Activated T-helper 2 cell treated with anti-CD3 and anti-CD28 coated beads, Interferon-gamma antibody, Interleukin-2, Interleukin-4, amounts not matched to agents 10 μg/mL and 5 μg/mL and 100 μg/mL, durations not matched to agents 14 hours and 24 hours and 36 hours (primary cell): ENCODE results near the gene TGFBR3L. TPM values are rescaled to one million over a fixed set of nuclear protein-coding genes. Genes with fewer than 3 reads are reported as not detected.
A peak's percentile ranks its signal among the peaks of the same experiment; 100 is the strongest.

Experiments
- DNase-seq: peaks from one replicate; pipeline ENCODE4 v3.0.0; 2021; ENCODE audit warnings: low spot score
- H3K27ac Mint-ChIP-seq: one replicate; pipeline ENCODE4 v1.8.0; 2021; ENCODE audit warnings: mixed read lengths
- H3K27me3 Mint-ChIP-seq: one replicate; pipeline ENCODE4 v1.8.0; 2021; ENCODE audit warnings: low read depth, mixed read lengths
- H3K36me3 Mint-ChIP-seq: one replicate; pipeline ENCODE4 v1.8.0; 2021; ENCODE audit warnings: low read depth, mixed read lengths
- H3K4me1 Mint-ChIP-seq: one replicate; pipeline ENCODE4 v1.8.0; 2021; ENCODE audit warnings: low read depth, mixed read lengths
- H3K4me3 Mint-ChIP-seq: one replicate; pipeline ENCODE4 v1.8.0; 2021; ENCODE audit warnings: low read depth, mild to moderate bottlenecking, moderate library complexity, mixed read lengths
- H3K9me3 Mint-ChIP-seq: one replicate; pipeline ENCODE4 v1.8.0; 2021; ENCODE audit warnings: mixed read lengths
- intact Hi-C: fragments of 100-400 bp; cut with micrococcal nuclease; formaldehyde crosslinking; loops from one replicate; pipeline ENCODE4 v1.15.1; 2023
- total RNA-seq: library from RNA; stranded (reverse); gene quantifications from 2 replicates; pipeline ENCODE4 v1.2.3, GENCODE V29; 2022

The TGFBR3L gene
- total RNA-seq, 1 donor from 2014 or later = 6.3 TPM

GRCh38 chr19:7933828-7934725, 19.4 kb downstream of the TGFBR3L start:
- no peaks in the 10 kb centered on the region for H3K9me3 Mint-ChIP-seq
- no peaks in the 10 kb centered on the region for H3K27me3 Mint-ChIP-seq
- H3K27ac Mint-ChIP-seq = no peak overlapping the region
- no peak overlapping the region for H3K4me3 Mint-ChIP-seq
- DNase-seq = no peak
- H3K4me1 Mint-ChIP-seq = peaks cover 3% of the 10 kb centered on the region
- peaks cover 44% of the 10 kb centered on the region for H3K36me3 Mint-ChIP-seq
- intact Hi-C loops = no loop called here

GRCh38 chr19:7934766-7935165, 20.1 kb downstream of the TGFBR3L start:
- peaks cover 45% of the 10 kb centered on the region for H3K36me3 Mint-ChIP-seq

GRCh38 chr19:7940841-7941240, 26.2 kb downstream of the TGFBR3L start:
- no peak for DNase-seq
- H3K4me1 Mint-ChIP-seq = peaks cover 15% of the 10 kb centered on the region
- H3K27me3 Mint-ChIP-seq = no peaks in the 10 kb centered on the region
- H3K9me3 Mint-ChIP-seq = no peaks in the 10 kb centered on the region
- peak overlapping the region; percentile 47 for H3K4me3 Mint-ChIP-seq
- H3K27ac Mint-ChIP-seq = peak overlapping the region; percentile 43
- intact Hi-C loops = loop anchor here (10.0 kb wide), 1 partner anchor 314 kb away; no protein-coding TSS in a partner anchor
- H3K36me3 Mint-ChIP-seq = peaks cover 26% of the 10 kb centered on the region

More at GRCh38 chr19:7934766-7935165, 20.1 kb downstream of the TGFBR3L start:
- Mint-ChIP-seq H3K9me3 (no peaks in the 10 kb centered on the region), H3K4me1 (no peaks in the 10 kb centered on the region), H3K27ac (no peak overlapping the region), H3K27me3 (no peaks in the 10 kb centered on the region), H3K4me3 (no peak overlapping the region)
- no peak for DNase-seq
- intact Hi-C loops = no loop called here

GRCh38 chr19:7941895-7942596, 27.4 kb downstream of the TGFBR3L start:
- H3K27ac Mint-ChIP-seq = no peak overlapping the region
- peaks cover 19% of the 10 kb centered on the region for H3K36me3 Mint-ChIP-seq

DNA sequence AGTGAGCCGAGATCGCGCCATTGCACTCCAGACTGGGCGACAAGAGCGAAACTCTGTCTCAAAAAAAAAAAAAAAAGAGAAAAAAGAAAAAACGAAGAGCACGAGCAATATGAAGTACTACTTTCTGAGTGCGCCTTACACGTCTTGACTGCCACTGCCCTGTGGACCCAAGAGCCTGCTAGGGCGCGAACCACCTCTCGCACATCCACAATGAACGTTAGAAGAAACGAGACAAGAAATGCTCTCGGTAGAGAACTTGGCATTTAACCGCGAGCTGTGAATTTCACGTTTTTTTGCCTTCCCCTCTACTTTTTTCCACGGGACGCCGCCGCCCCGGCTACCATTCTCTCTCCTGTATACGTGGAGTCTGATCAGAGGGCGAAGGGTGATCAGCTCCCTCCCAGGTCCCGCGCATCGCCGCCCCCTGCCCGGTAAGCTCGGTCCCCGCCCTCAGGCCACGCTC, 28.4 kb downstream of the TGFBR3L start:
- H3K27ac Mint-ChIP-seq = peak overlapping the region; percentile 93
- no peaks in the 10 kb centered on the region for H3K9me3 Mint-ChIP-seq
- H3K36me3 Mint-ChIP-seq = peaks cover 19% of the 10 kb centered on the region
- DNase-seq = no peak
- intact Hi-C loops = loop anchor here (1.0 to 10.0 kb wide), 3 partner anchors 23 to 312 kb away; partner anchors contain the start of gene SNAPC2
- H3K27me3 Mint-ChIP-seq = no peaks in the 10 kb centered on the region
- peak overlapping the region; percentile 84 for H3K4me3 Mint-ChIP-seq
- peaks cover 15% of the 10 kb centered on the region for H3K4me1 Mint-ChIP-seq

More at GRCh38 chr19:7941895-7942596, 27.4 kb downstream of the TGFBR3L start:
- intact Hi-C loops = loop anchor here (10.0 kb wide), 1 partner anchor 313 kb away; no protein-coding TSS in a partner anchor
- DNase-seq = no peak
- Mint-ChIP-seq H3K27me3 (no peaks in the 10 kb centered on the region), H3K4me1 (peaks cover 15% of the 10 kb centered on the region), H3K9me3 (no peaks in the 10 kb centered on the region), H3K4me3 (peak overlapping the region; percentile 84)

DNA sequence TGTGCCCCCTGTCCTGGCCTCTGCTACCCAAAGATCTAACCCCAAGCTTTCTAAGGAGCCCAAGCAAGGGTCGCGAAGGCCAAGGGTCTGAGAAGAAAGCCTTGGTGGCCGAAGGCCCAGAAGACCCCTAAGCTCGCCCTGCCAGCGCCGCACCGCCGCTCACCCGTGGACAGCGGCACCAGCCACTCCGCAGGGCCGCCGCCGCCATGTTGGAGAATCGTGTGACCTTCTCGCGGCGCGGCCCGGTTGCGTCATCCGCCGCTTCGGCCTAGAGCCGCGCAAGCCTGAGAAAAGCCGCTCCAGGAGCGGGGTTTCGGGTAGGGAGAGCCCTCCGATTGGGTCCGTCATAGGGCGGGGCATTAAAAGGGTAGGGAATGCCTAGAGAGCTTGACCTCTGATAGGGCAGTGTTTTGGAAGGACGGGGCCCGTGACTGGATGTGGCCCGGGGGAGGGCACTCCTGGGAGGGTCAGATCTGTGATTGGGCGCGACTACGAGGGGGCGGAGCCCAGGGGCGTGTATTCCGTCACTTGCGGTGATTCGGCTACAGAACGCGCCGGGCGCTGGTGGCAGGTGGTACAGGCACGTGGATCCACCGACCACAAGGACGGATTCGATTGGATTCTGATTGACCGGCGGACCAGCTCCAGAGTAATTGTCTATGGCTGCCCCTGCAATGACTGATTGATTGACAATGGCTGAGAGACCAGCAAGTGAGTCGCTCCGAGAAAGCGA, 29.0 kb downstream of the TGFBR3L start, which contains the start of gene TIMM44:
Gene TIMM44 (minus strand): TSS at position 223 of the 733 bp plus-strand sequence. CDS start 15 bp downstream, at position 208.
- Mint-ChIP-seq H3K27ac (peak within 1 kb of the TSS; percentile 93), H3K36me3 (peaks cover 19% of the 10 kb centered on the region), H3K27me3 (no peaks in the 10 kb centered on the region), H3K9me3 (no peaks in the 10 kb centered on the region), H3K4me1 (peaks cover 15% of the 10 kb centered on the region), H3K4me3 (peak within 1 kb of the TSS; percentile 84)
- intact Hi-C loops = loop anchor here (1.0 to 10.0 kb wide), 3 partner anchors 23 to 311 kb away; partner anchors contain the start of gene SNAPC2
- DNase-seq = peak; percentile 99

GRCh38 chr19:7944177-7944761, 29.6 kb downstream of the TGFBR3L start:
- Mint-ChIP-seq H3K36me3 (peaks cover 14% of the 10 kb centered on the region), H3K9me3 (no peaks in the 10 kb centered on the region), H3K4me3 (peak overlapping the region; percentile 84), H3K27ac (peak overlapping the region; percentile 93), H3K27me3 (no peaks in the 10 kb centered on the region), H3K4me1 (peaks cover 15% of the 10 kb centered on the region)
- peak; percentile 79 for DNase-seq
- intact Hi-C loops = loop anchor here (10.0 kb wide), 1 partner anchor 311 kb away; no protein-coding TSS in a partner anchor

GRCh38 chr19:7947939-7948338, 33.3 kb downstream of the TGFBR3L start:
- Mint-ChIP-seq H3K36me3 (no peaks in the 10 kb centered on the region), H3K4me1 (peaks cover 6% of the 10 kb centered on the region), H3K27ac (no peak overlapping the region), H3K4me3 (no peak overlapping the region), H3K27me3 (no peaks in the 10 kb centered on the region), H3K9me3 (no peaks in the 10 kb centered on the region)
- DNase-seq = no peak
- intact Hi-C loops = loop anchor here (10.0 kb wide), 1 partner anchor 307 kb away; no protein-coding TSS in a partner anchor

DNA sequence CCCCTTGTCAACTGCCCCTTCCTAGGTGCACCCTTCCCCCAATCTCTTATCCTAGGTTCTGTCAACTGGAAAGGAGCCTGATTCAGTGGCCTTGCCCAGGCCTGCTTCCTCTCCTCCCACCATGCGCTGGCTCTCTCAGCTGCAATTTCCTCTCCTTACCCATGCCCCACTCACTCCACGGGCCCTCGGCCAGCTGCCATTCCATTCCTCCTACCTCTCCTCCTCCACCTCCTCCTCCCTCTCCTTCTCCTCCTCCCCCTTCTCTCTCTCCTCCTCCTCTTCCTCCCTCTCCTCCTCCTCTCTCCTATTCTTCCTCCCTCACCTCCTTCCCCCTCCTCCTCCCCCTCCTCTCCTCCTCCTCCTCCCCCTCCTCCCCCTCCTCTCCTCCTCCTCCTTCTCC, 38.4 kb downstream of the TGFBR3L start:
- intact Hi-C loops = no loop called here
- no peaks in the 10 kb centered on the region for H3K9me3 Mint-ChIP-seq
- H3K4me3 Mint-ChIP-seq = no peak overlapping the region
- H3K27me3 Mint-ChIP-seq = no peaks in the 10 kb centered on the region
- no peaks in the 10 kb centered on the region for H3K4me1 Mint-ChIP-seq
- no peak for DNase-seq
- H3K36me3 Mint-ChIP-seq = peaks cover 9% of the 10 kb centered on the region
- no peak overlapping the region for H3K27ac Mint-ChIP-seq

DNA sequence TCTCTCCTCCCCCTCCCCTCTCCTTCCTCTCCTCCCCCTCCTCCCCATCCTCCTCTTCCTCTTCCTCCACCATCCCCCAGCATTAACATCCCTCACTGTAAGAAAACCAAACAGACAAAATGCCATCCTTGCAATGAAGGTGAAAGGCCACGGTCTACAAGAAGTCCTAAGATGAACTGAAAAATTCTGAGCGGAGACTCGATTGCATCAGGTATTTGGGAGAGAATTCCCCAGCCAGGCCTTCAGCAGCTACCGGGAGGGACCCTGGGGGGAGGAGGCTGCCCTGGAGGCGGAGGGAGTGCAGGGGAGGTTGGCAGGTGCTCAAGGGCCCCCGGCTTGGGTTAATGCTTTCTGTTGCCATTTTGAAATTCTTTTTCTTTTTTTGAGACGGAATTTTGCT, 38.9 kb downstream of the TGFBR3L start:
- no peaks in the 10 kb centered on the region for H3K9me3 Mint-ChIP-seq
- H3K4me1 Mint-ChIP-seq = no peaks in the 10 kb centered on the region
- intact Hi-C loops = no loop called here
- no peak overlapping the region for H3K27ac Mint-ChIP-seq
- H3K36me3 Mint-ChIP-seq = peaks cover 9% of the 10 kb centered on the region
- H3K4me3 Mint-ChIP-seq = no peak overlapping the region
- H3K27me3 Mint-ChIP-seq = no peaks in the 10 kb centered on the region
- DNase-seq = no peak

DNA sequence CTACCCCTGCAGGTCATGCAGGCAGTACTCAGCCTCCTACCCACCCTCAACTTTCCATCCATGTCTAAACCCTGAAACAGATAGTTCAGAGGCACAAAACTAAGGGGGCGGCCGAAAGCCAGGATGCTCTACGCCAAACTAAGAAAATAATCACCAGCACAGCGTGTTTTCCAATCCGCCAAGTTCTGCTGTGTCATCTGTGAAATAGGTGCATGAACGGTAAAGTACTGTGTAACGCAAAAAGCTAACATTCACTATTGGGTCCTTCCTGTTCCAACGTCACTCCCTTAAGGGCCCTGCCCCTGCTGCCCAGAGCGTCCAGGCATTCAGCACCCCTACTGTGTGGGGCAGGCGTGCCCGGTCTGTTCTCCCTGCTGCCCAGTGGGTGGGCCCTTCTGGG, 41.1 kb downstream of the TGFBR3L start:
- H3K27ac Mint-ChIP-seq = no peak overlapping the region
- H3K27me3 Mint-ChIP-seq = no peaks in the 10 kb centered on the region
- intact Hi-C loops = no loop called here
- peaks cover 14% of the 10 kb centered on the region for H3K36me3 Mint-ChIP-seq
- H3K9me3 Mint-ChIP-seq = no peaks in the 10 kb centered on the region
- no peak overlapping the region for H3K4me3 Mint-ChIP-seq
- no peak for DNase-seq
- no peaks in the 10 kb centered on the region for H3K4me1 Mint-ChIP-seq

DNA sequence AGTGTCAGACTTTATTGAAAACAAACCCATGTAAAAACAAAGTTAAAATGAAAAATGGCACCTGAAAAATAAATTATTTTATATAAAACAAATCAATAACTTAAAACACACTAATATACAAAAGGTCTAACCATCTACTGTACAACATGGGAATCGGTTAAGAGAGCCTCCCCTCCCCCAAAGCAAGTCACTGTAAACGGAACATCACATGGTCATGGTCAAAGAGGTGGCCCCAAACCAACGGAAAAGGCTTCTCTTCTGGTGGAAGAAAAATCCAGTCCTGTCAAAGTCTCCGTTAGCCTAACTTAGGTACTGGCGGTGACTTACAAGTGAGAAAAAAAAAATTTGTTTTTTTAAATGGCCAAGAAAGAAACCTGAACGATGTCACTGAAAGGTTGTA, 44.6 kb downstream of the TGFBR3L start:
- Mint-ChIP-seq H3K4me1 (no peaks in the 10 kb centered on the region), H3K36me3 (peaks cover 29% of the 10 kb centered on the region), H3K4me3 (no peak overlapping the region), H3K27ac (no peak overlapping the region), H3K9me3 (no peaks in the 10 kb centered on the region), H3K27me3 (no peaks in the 10 kb centered on the region)
- intact Hi-C loops = no loop called here
- no peak for DNase-seq
